Measurements from ENCODE around the gene ERBB3.

- no peak for TF ChIP-seq POLR2A (IDR thresholded peaks at IDR 0.05; ENCODE audit: low read length)
- no peak for TF ChIP-seq GATA1 (IDR thresholded peaks at IDR 0.05; ENCODE audit: low read depth, low read length)
Observed at GRCh38 chr12:56143870-56144269, 63.9 kb downstream of the ERBB3 start.

Measured in erythroblast (primary cell).